Activated CD8-positive, alpha-beta T cell treated with anti-CD3 and anti-CD28 coated beads, Interleukin-2, amount 10 ng/mL, durations not matched to agents 7 days and 5 days (primary cell): Measurements from ENCODE around the gene KRT16. TPM values are rescaled to one million over a fixed set of nuclear protein-coding genes. Genes with fewer than 3 reads are reported as not detected.
A peak's percentile ranks its signal among the peaks of the same experiment; 100 is the strongest.
"Not testable (repeated sequence)": the region's sequence is repeated elsewhere in the genome, so short reads cannot be mapped to it uniquely, and the experiment has no call there.

Experiments used
- ATAC-seq: fragments of 150-1000 bp; cut with Tn5 transposase; one replicate; pipeline ENCODE4 v1.10.0; 2021; ENCODE audit warnings: moderate library complexity
- CTCF ChIA-PET: fragments of 350-600 bp; sonication (Branson Sonifier 250); formaldehyde crosslinking; loops from one replicate; lab custom pipeline; 2021; ENCODE audit warnings: antibody characterized with exemption; lab: Charles Lee
- POLR2A ChIA-PET: fragments of 350-600 bp; sonication (Branson Sonifier 250); formaldehyde crosslinking; loops from one replicate; lab custom pipeline; 2021; ENCODE audit warnings: antibody characterized with exemption; lab: Charles Lee
- DNase-seq: peaks from one replicate; pipeline ENCODE4 v3.0.0-alpha.2; 2020
- H3K27ac Mint-ChIP-seq: one replicate; pipeline ENCODE4 v1.8.0; 2021; ENCODE audit warnings: mild to moderate bottlenecking, mixed read lengths
- H3K27me3 Mint-ChIP-seq: one replicate; pipeline ENCODE4 v1.8.0; 2021; ENCODE audit warnings: low read depth, mixed read lengths
- H3K36me3 Mint-ChIP-seq: one replicate; pipeline ENCODE4 v1.8.0; 2021; ENCODE audit warnings: low read depth, mixed read lengths
- H3K4me1 Mint-ChIP-seq: one replicate; pipeline ENCODE4 v1.8.0; 2021; ENCODE audit warnings: low read depth, mixed read lengths
- H3K4me3 Mint-ChIP-seq: one replicate; pipeline ENCODE4 v1.8.0; 2021; ENCODE audit warnings: mild to moderate bottlenecking, mixed read lengths
- H3K9me3 Mint-ChIP-seq: one replicate; pipeline ENCODE4 v1.8.0; 2022; ENCODE audit warnings: mixed read lengths; ENCODE audit not compliant: insufficient read depth
- total RNA-seq, 2 experiments: library from RNA; stranded (reverse); gene quantifications; one replicate each; pipeline ENCODE4 v1.2.3, GENCODE V29; 2021

KRT16 gene
- total RNA-seq, 2 experiments from 2014 or later = not detected

- Mint-ChIP-seq H3K27ac (no peak overlapping the region), H3K9me3 (no peaks in the 10 kb centered on the region), H3K36me3 (no peaks in the 10 kb centered on the region), H3K4me3 (no peak overlapping the region), H3K27me3 (no peaks in the 10 kb centered on the region), H3K4me1 (no peaks in the 10 kb centered on the region)
- POLR2A ChIA-PET = no interaction called here
- CTCF ChIA-PET = interaction anchor here (3.0 to 15.0 kb wide), 2 partner anchors 23 to 94 kb away, joined by 10 to 399 read pairs; no protein-coding TSS in a partner anchor
- ATAC-seq = no peak
- no peak for DNase-seq
Measured at GRCh38 chr17:41642252-41643156, 29.9 kb upstream of the KRT16 start.

GRCh38 chr17:41640596-41640995 is 28.0 kb upstream of the KRT16 start:
- H3K27ac Mint-ChIP-seq, H3K9me3 Mint-ChIP-seq, H3K36me3 Mint-ChIP-seq, H3K27me3 Mint-ChIP-seq, POLR2A ChIA-PET, H3K4me1 Mint-ChIP-seq, DNase-seq, ATAC-seq, H3K4me3 Mint-ChIP-seq: not testable (repeated sequence)
- CTCF ChIA-PET = interaction anchor here (1.5 to 2.2 kb wide), 3 partner anchors 8 to 22 kb away, joined by 3 to 11 read pairs (median 7); no protein-coding TSS in a partner anchor

- Mint-ChIP-seq H3K27ac (no peak overlapping the region), H3K4me3 (no peak overlapping the region), H3K9me3 (no peaks in the 10 kb centered on the region), H3K4me1 (no peaks in the 10 kb centered on the region), H3K36me3 (no peaks in the 10 kb centered on the region), H3K27me3 (no peaks in the 10 kb centered on the region)
- DNase-seq (no peak), ATAC-seq (no peak)
- POLR2A ChIA-PET = no interaction called here
- CTCF ChIA-PET = interaction anchor here (1.5 to 2.2 kb wide), 3 partner anchors 9 to 23 kb away, joined by 3 to 11 read pairs (median 7); no protein-coding TSS in a partner anchor
Measured at GRCh38 chr17:41639492-41640473, 27.2 kb upstream of the KRT16 start.

GRCh38 chr17:41638941-41639340 is 26.4 kb upstream of the KRT16 start:
- ChIA-PET CTCF (interaction anchor here (2.2 kb wide), 1 partner anchor 10 kb away, joined by 11 read pairs; no protein-coding TSS in a partner anchor), POLR2A (no interaction called here)
- DNase-seq = no peak
- no peak overlapping the region for H3K4me3 Mint-ChIP-seq
- no peak for ATAC-seq
- H3K36me3 Mint-ChIP-seq = no peaks in the 10 kb centered on the region
- no peaks in the 10 kb centered on the region for H3K4me1 Mint-ChIP-seq
- H3K27me3 Mint-ChIP-seq = no peaks in the 10 kb centered on the region
- H3K27ac Mint-ChIP-seq = no peak overlapping the region
- H3K9me3 Mint-ChIP-seq = no peaks in the 10 kb centered on the region

- ATAC-seq (no peak), DNase-seq (no peak)
- H3K9me3 Mint-ChIP-seq = no peaks in the 10 kb centered on the region
- no peaks in the 10 kb centered on the region for H3K36me3 Mint-ChIP-seq
- no peak overlapping the region for H3K27ac Mint-ChIP-seq
- no peaks in the 10 kb centered on the region for H3K4me1 Mint-ChIP-seq
- H3K27me3 Mint-ChIP-seq = no peaks in the 10 kb centered on the region
- ChIA-PET POLR2A (no interaction called here), CTCF (no interaction called here)
- H3K4me3 Mint-ChIP-seq = no peak overlapping the region
Measured at GRCh38 chr17:41638194-41638593, 25.6 kb upstream of the KRT16 start.

GRCh38 chr17:41636652-41637051 is 24.1 kb upstream of the KRT16 start:
- H3K36me3 Mint-ChIP-seq = no peaks in the 10 kb centered on the region
- ChIA-PET POLR2A (no interaction called here), CTCF (interaction anchor here (2.5 kb wide), 1 partner anchor 12 kb away, joined by 11 read pairs; no protein-coding TSS in a partner anchor)
- H3K4me1 Mint-ChIP-seq = no peaks in the 10 kb centered on the region
- H3K27me3 Mint-ChIP-seq = no peaks in the 10 kb centered on the region
- ATAC-seq (no peak), DNase-seq (no peak)
- no peak overlapping the region for H3K27ac Mint-ChIP-seq
- H3K9me3 Mint-ChIP-seq = no peaks in the 10 kb centered on the region
- H3K4me3 Mint-ChIP-seq = no peak overlapping the region

- DNase-seq = no peak
- ChIA-PET POLR2A (no interaction called here), CTCF (interaction anchor here (1.0 to 2.5 kb wide), 3 partner anchors 13 to 28 kb away, joined by 4 to 11 read pairs (median 4); no protein-coding TSS in a partner anchor)
- Mint-ChIP-seq H3K27me3 (no peaks in the 10 kb centered on the region), H3K4me3 (no peak overlapping the region), H3K36me3 (no peaks in the 10 kb centered on the region), H3K9me3 (no peaks in the 10 kb centered on the region), H3K27ac (no peak overlapping the region), H3K4me1 (no peaks in the 10 kb centered on the region)
- ATAC-seq = no peak
Measured at GRCh38 chr17:41635121-41636097, 22.8 kb upstream of the KRT16 start.

- H3K4me1 Mint-ChIP-seq = no peaks in the 10 kb centered on the region
- H3K27ac Mint-ChIP-seq = peak overlapping the region; percentile 34
- POLR2A ChIA-PET = no interaction called here
- no peaks in the 10 kb centered on the region for H3K36me3 Mint-ChIP-seq
- H3K9me3 Mint-ChIP-seq = no peaks in the 10 kb centered on the region
- no peak overlapping the region for H3K4me3 Mint-ChIP-seq
- peak; percentile 28 for ATAC-seq
- CTCF ChIA-PET = interaction anchor here (1.0 to 1.4 kb wide), 3 partner anchors 13 to 31 kb away, joined by 4 read pairs; no protein-coding TSS in a partner anchor
- no peaks in the 10 kb centered on the region for H3K27me3 Mint-ChIP-seq
- no peak for DNase-seq
Measured at GRCh38 chr17:41634639-41635038, 22.1 kb upstream of the KRT16 start.

GRCh38 chr17:41633556-41634199 is 21.1 kb upstream of the KRT16 start:
- ChIA-PET POLR2A (no interaction called here), CTCF (interaction anchor here (1.3 to 1.4 kb wide), 2 partner anchors 14 to 32 kb away, joined by 4 read pairs; no protein-coding TSS in a partner anchor)
- Mint-ChIP-seq H3K4me3 (no peak overlapping the region), H3K9me3 (no peaks in the 10 kb centered on the region), H3K36me3 (no peaks in the 10 kb centered on the region), H3K27me3 (no peaks in the 10 kb centered on the region), H3K27ac (no peak overlapping the region), H3K4me1 (no peaks in the 10 kb centered on the region)
- DNase-seq (peak; percentile 30), ATAC-seq (peak; percentile 48)

- no peaks in the 10 kb centered on the region for H3K27me3 Mint-ChIP-seq
- H3K9me3 Mint-ChIP-seq = no peaks in the 10 kb centered on the region
- no peaks in the 10 kb centered on the region for H3K4me1 Mint-ChIP-seq
- H3K4me3 Mint-ChIP-seq = no peak overlapping the region
- no peak for ATAC-seq
- H3K36me3 Mint-ChIP-seq = no peaks in the 10 kb centered on the region
- ChIA-PET CTCF (no interaction called here), POLR2A (no interaction called here)
- no peak for DNase-seq
- H3K27ac Mint-ChIP-seq = no peak overlapping the region
Measured at GRCh38 chr17:41632482-41633105, 20.0 kb upstream of the KRT16 start.
